Activated naive CD8-positive, alpha-beta T cell treated with anti-CD3 and anti-CD28 coated beads, Interleukin-2, amount 50 U/mL, for 24 hours (primary cell): ENCODE data around the gene CDK13.
"Not testable (repeated sequence)": the region's sequence is repeated elsewhere in the genome, so short reads cannot be mapped to it uniquely, and the experiment has no call there.

Source experiments
- ATAC-seq: fragments of 150-1000 bp; cut with Tn5 transposase; one replicate; pipeline ENCODE4 v1.10.0; 2021
- DNase-seq: peaks from one replicate; pipeline ENCODE4 v3.0.0; 2021
- H3K27ac Mint-ChIP-seq: one replicate; pipeline ENCODE4 v1.8.0; 2021; ENCODE audit warnings: mild to moderate bottlenecking, mixed read lengths
- H3K27me3 Mint-ChIP-seq: one replicate; pipeline ENCODE4 v1.8.0; 2021; ENCODE audit warnings: mixed read lengths
- H3K36me3 Mint-ChIP-seq: one replicate; pipeline ENCODE4 v1.8.0; 2021; ENCODE audit warnings: low read depth, mixed read lengths
- H3K4me1 Mint-ChIP-seq: one replicate; pipeline ENCODE4 v1.8.0; 2021; ENCODE audit warnings: mixed read lengths
- H3K4me3 Mint-ChIP-seq: one replicate; pipeline ENCODE4 v1.8.0; 2021; ENCODE audit warnings: mild to moderate bottlenecking, moderate library complexity, mixed read lengths
- H3K9me3 Mint-ChIP-seq: one replicate; pipeline ENCODE4 v1.8.0; 2021; ENCODE audit warnings: mixed read lengths

The CDK13 gene

DNA sequence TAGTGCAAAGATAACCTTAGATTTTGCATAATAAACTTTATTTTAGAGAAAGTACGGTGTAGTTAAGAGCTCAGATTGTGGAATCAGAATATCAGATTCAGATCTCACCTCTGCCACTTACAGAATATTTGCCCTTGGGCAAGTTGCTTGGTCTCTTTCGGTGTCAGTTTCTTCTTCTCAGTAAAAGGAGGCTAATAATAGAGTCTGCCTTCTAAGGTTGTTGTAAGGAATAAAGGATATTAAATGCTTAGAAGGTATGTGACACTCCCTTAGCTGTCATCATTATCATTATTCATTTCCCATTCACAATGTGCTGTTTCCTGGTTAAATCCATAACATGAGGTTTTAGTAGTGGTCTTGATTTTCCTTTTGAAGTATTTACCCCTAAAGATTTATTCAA is 142.1 kb downstream of the CDK13 start:
- Mint-ChIP-seq H3K9me3 (no peaks in the 10 kb centered on the region), H3K27ac (no peak overlapping the region), H3K27me3 (no peaks in the 10 kb centered on the region), H3K4me1 (peaks cover 9% of the 10 kb centered on the region), H3K4me3 (no peak overlapping the region), H3K36me3 (peaks cover 42% of the 10 kb centered on the region)
- DNase-seq (no peak), ATAC-seq (no peak)

DNA sequence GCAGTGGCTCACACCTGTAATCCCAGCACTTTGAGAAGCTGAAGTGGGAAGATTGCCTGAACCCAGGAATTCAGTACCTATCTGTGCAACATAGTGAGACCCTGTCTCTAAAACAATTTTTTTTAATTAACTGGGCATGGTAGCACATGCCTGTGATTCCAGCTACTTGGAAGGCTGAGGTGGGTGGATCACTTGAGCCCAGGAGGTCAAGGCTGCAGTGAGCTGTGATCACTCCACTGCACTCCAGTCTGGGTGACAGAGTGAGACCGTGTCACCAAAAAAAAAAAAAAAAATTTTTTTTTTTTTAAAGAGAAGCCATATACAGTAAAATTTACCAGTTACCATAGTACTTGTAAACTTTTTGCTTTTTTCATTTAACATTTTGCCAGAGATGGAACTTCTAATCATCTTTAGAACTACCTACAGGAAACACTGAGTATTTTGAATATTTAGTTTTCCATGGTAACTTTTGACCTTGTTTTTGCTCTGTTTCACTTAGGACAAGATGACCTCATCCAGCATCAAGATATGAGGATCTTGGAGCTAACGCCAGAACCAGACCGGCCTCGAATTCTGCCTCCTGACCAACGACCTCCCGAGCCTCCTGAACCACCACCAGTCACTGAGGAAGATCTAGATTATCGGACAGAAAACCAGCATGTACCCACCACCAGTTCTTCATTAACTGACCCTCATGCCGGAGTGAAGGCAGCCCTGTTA is 143.7 kb downstream of the CDK13 start:
- Mint-ChIP-seq H3K9me3 (no peaks in the 10 kb centered on the region), H3K27ac (no peak overlapping the region), H3K4me1 (peaks cover 9% of the 10 kb centered on the region), H3K36me3 (peaks cover 40% of the 10 kb centered on the region), H3K27me3 (no peaks in the 10 kb centered on the region), H3K4me3 (no peak overlapping the region)
- DNase-seq, result no peak
- ATAC-seq, result no peak

GRCh38 chr7:40095230-40095629 is 145.2 kb downstream of the CDK13 start:
- H3K36me3 Mint-ChIP-seq, result peaks cover 30% of the 10 kb centered on the region
- no peaks in the 10 kb centered on the region for H3K9me3 Mint-ChIP-seq
- DNase-seq (no peak), ATAC-seq (no peak)
- no peaks in the 10 kb centered on the region for H3K27me3 Mint-ChIP-seq
- no peak overlapping the region for H3K27ac Mint-ChIP-seq
- no peak overlapping the region for H3K4me3 Mint-ChIP-seq
- H3K4me1 Mint-ChIP-seq, result peaks cover 9% of the 10 kb centered on the region

DNA sequence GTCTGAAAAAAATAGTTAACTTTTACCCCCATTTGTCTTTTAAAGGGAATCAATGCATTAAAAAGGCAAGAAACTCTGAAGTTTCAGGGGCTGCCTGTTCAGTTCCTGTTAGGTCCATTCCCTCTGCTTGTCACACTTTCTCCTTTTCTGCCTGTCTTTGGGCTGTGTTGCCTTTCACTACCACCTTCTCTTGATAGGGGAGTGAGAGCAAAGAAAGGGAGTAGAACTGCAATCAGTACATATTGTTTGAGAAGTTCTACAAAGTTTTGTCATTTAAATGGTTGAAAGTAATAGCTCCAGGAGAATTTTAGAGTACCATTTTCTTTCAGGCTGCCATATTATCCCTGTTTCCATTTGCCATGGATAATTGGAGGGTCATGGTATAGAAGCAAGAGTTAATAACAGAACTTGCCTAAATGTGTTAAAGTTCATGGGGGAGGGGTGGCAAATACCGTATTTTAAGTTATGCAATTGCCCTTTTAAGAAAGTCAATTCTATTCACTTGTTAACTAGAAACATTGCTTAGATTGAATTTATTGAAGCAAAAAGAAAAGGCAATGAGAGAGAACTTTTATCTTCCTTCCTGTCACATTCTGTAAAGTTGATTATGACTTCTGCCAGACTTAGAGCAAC is 145.8 kb downstream of the CDK13 start:
- Mint-ChIP-seq H3K4me1 (peaks cover 9% of the 10 kb centered on the region), H3K27me3 (no peaks in the 10 kb centered on the region), H3K9me3 (no peaks in the 10 kb centered on the region), H3K36me3 (peaks cover 30% of the 10 kb centered on the region), H3K4me3 (no peak overlapping the region), H3K27ac (no peak overlapping the region)
- ATAC-seq (no peak), DNase-seq (no peak)

DNA sequence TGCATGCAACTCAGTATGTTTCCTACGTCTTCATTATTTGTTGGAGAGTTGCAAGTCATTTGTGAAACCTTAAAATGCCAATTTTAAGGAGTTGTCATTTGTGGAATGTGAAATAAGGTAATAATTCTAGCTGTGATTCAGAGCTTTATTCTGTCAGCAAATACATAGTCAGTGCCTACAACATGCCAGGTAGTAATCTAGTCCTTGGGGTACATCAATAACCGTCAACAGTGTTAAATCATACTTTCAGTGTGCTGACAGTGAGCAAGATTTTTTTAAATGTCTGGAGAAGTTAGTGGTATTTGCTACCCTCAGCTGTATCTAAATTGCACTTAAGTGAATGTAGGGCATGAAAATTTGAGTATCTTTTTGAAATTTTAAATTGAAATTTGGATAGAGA is 147.7 kb downstream of the CDK13 start:
- Mint-ChIP-seq H3K4me3 (no peak overlapping the region), H3K27me3 (no peaks in the 10 kb centered on the region), H3K36me3 (peaks cover 25% of the 10 kb centered on the region), H3K9me3 (no peaks in the 10 kb centered on the region), H3K4me1 (peaks cover 9% of the 10 kb centered on the region), H3K27ac (no peak overlapping the region)
- DNase-seq, result no peak
- no peak for ATAC-seq

DNA sequence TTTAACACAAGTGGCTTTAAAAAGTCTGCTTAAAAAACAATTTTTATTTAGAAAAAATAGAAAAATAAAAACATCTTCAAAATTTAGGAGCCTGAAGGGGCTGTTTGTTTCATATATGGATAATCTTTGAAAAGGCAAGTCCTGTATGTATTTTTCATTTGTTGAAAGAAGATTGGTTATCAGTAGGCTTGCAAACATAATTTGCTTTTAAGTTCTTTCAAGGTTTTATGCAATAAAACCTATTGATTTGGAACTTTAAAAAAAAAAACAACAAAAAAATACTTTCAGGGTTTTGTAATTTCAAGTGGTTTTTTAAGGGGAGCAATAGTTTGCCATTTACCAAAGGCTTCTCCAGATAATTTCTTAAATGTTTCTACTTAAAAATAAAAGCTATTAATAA is 148.8 kb downstream of the CDK13 start:
- H3K9me3 Mint-ChIP-seq, result no peaks in the 10 kb centered on the region

GRCh38 chr7:40099837-40100236 is 149.8 kb downstream of the CDK13 start:
- Mint-ChIP-seq H3K4me3 (no peak overlapping the region), H3K9me3 (no peaks in the 10 kb centered on the region), H3K36me3 (peaks cover 12% of the 10 kb centered on the region), H3K27me3 (no peaks in the 10 kb centered on the region), H3K4me1 (peaks cover 9% of the 10 kb centered on the region), H3K27ac (no peak overlapping the region)
- no peak for ATAC-seq
- DNase-seq, result no peak

More for the DNA sequence above, 148.8 kb downstream of the CDK13 start:
- Mint-ChIP-seq H3K27me3 (no peaks in the 10 kb centered on the region), H3K4me3 (no peak overlapping the region), H3K4me1 (peaks cover 9% of the 10 kb centered on the region), H3K36me3 (peaks cover 22% of the 10 kb centered on the region), H3K27ac (no peak overlapping the region)
- ATAC-seq (no peak), DNase-seq (no peak)

GRCh38 chr7:40101201-40101600 is 151.1 kb downstream of the CDK13 start:
- Mint-ChIP-seq H3K4me3 (no peak overlapping the region), H3K27ac (no peak overlapping the region), H3K27me3 (no peaks in the 10 kb centered on the region), H3K9me3 (no peaks in the 10 kb centered on the region), H3K4me1 (peaks cover 3% of the 10 kb centered on the region), H3K36me3 (peaks cover 6% of the 10 kb centered on the region)
- ATAC-seq (no peak), DNase-seq (no peak)

DNA sequence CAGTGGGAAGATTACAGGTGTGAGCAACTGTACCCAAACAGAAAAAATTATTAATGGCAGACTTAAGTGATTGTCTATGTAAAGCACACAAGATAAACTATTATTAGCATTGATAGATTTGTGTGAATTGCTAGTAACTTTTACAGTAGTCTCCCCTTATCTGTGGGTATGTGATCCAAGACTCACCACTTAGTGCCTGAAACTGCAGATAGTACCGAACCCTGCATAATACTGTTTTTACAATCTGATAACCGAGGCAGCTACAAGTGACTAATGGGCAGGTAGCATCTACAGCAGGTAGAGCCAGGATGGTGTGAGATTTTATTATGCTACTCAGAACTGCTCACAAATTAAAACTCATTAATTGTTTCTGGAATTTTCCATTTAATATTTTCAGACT is 152.8 kb downstream of the CDK13 start:
- no peaks in the 10 kb centered on the region for H3K4me1 Mint-ChIP-seq
- no peaks in the 10 kb centered on the region for H3K36me3 Mint-ChIP-seq
- H3K27me3 Mint-ChIP-seq, result no peaks in the 10 kb centered on the region
- H3K9me3 Mint-ChIP-seq, result no peaks in the 10 kb centered on the region
- no peak overlapping the region for H3K4me3 Mint-ChIP-seq
- no peak for DNase-seq
- no peak overlapping the region for H3K27ac Mint-ChIP-seq
- no peak for ATAC-seq

DNA sequence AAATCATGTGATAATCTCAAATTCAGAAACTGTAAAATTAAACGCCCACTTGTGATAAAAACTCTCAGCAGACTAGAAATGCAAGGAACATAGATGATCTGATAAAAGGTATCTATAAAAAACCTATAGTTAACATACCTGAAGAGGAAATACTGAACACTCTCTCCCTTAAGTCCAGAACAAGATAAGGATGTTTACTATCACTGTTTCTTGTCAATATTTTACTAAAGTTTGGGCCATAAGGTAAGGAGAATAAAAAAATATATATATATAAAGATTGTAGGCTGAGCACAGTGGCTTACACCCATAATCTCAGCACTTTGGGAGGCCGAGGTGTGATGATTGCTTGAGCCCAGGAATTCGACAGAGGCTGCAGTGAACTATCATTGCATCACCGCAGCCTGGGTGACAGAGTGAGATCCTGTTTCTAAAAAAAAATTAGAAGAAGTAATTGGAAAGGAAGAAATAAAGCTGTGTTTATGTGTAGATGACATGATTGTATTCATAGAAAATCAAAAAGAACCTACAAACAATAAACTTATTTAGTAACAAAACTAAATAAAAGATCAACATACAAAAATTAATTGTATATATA is 155.9 kb downstream of the CDK13 start:
- Mint-ChIP-seq H3K27me3 (no peaks in the 10 kb centered on the region), H3K4me3 (no peak overlapping the region), H3K36me3 (no peaks in the 10 kb centered on the region), H3K9me3 (no peaks in the 10 kb centered on the region), H3K4me1 (no peaks in the 10 kb centered on the region), H3K27ac (no peak overlapping the region)
- no peak for ATAC-seq
- DNase-seq, result no peak

DNA sequence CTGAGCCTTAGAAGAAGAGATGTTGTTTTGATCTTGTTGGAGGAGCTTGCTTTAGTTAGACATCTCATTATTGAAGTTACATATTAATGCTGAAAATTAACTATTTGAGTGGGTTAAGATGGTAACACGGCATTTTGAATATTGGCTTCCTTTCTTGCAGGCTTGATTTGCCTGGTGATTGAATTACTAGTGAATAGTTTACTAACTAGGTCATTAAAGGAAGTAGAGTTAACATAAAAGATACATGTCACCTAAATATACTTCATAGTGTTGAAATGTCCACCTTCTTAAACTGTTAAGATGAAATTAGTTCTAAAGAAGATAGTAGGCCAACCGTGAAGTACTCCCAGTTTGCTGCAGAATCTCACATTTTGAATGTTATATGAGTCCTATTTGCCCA is 165.9 kb downstream of the CDK13 start:
- ATAC-seq (no peak), DNase-seq (no peak)
- Mint-ChIP-seq H3K4me1 (no peaks in the 10 kb centered on the region), H3K27me3 (no peaks in the 10 kb centered on the region), H3K36me3 (no peaks in the 10 kb centered on the region), H3K27ac (no peak overlapping the region), H3K9me3 (no peaks in the 10 kb centered on the region), H3K4me3 (no peak overlapping the region)

- H3K27me3 Mint-ChIP-seq, ATAC-seq, H3K4me3 Mint-ChIP-seq, H3K36me3 Mint-ChIP-seq, H3K4me1 Mint-ChIP-seq, H3K9me3 Mint-ChIP-seq, H3K27ac Mint-ChIP-seq, DNase-seq: not testable (repeated sequence)
These were observed 167.1 kb downstream of the CDK13 start for GRCh38 chr7:40117199-40117598.

DNA sequence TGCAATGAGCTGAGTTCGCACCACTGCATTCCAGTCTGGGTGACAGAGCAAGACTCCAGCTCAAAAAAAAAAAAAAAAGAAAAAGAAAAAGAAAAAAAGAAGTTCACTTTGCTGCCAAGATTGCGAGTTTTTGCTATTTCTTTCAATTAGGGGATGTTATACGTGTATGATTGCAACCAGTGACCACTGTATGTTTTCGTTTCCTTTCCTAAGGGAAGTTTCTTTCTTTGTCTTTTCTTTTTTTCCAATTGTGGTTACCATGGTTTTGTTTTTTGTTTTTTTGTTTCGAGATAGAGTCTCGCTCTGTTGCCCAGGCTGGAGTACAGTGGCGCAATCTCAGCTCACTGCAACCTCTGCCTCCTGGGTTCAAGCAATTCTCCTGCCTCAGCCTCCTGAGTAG is 168.1 kb downstream of the CDK13 start:
- ATAC-seq, H3K36me3 Mint-ChIP-seq, H3K4me3 Mint-ChIP-seq, H3K4me1 Mint-ChIP-seq, H3K27me3 Mint-ChIP-seq, DNase-seq, H3K27ac Mint-ChIP-seq, H3K9me3 Mint-ChIP-seq: not testable (repeated sequence)

DNA sequence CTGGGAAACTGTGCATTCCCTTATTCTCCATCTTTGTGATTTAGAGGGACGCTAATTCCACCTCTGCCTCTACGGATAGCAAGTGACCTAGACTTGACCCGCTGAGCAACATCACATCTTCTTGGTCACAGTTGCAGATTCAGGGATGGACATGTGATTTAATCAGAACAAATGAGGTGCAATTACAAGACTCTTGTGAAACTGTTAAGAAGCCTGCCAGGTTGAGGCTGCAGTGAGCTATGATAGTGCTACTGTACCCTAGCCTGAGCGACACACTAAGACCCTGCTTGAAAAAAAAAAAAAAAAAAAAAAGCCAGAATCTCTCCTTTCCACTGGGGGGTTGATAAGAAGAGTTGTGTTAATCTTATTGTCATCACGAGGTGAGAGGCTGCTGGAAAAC is 170.0 kb downstream of the CDK13 start:
- Mint-ChIP-seq H3K36me3 (no peaks in the 10 kb centered on the region), H3K4me1 (peaks cover 4% of the 10 kb centered on the region), H3K27me3 (no peaks in the 10 kb centered on the region), H3K9me3 (no peaks in the 10 kb centered on the region), H3K27ac (no peak overlapping the region), H3K4me3 (no peak overlapping the region)
- no peak for ATAC-seq
- no peak for DNase-seq

- not testable (repeated sequence) for ATAC-seq, H3K27me3 Mint-ChIP-seq, H3K27ac Mint-ChIP-seq, DNase-seq, H3K4me3 Mint-ChIP-seq, H3K36me3 Mint-ChIP-seq, H3K4me1 Mint-ChIP-seq, H3K9me3 Mint-ChIP-seq
These were observed 172.3 kb downstream of the CDK13 start for GRCh38 chr7:40122100-40122939.
